Measurements from ENCODE around the gene CD74. TPM values are rescaled to one million over a fixed set of nuclear protein-coding genes. Genes with fewer than 3 reads are reported as not detected.

Gene CD74
- total RNA-seq, 1 experiment from 2014 or later: 48.5 TPM

DNA sequence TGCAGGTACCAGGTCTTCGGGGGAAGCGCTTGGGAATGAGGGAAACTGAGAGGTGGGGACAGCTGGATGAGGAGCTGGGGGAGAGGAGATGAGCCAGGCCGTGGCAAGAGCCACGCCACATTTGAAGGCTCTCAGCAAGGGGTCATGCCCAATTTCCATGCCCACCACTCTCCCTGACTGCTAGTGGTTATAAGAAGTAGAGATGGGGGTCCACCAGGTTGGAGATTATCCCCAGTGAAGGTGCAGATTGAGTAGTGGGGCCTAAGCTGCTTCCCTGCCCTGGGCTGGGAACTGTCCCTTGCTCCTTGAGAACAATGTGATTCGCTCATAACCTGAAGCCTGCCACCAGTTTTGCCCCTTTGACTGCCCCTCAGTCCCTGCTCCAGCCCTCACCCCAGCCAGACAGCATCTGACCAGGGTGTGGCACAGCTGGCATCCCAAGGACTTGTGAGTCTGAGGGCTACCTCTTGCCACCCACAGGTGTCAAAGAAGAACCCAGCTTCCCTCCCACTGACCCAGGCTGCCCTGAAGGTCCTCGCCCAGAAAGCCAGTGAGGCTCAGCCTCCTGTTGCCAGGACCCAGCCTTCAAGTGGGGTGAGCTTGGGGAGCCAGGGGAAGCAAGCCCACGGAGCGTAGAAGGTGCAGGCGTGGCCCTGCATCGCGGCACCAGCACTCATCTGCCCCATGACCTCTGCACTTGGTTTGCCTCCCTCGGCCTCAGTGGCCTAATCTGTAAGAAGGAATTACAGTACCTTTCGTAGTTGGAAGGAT is 21.5 kb downstream of the CD74 start:
- no peak for DNase-seq (ENCODE audit: low read depth, low spot score)
- in situ Hi-C loops (cut with HindIII; ENCODE audit: low pct_unique_long_range_greater_than_20kb, low sequenced_read_pairs): no loop called here

DNA sequence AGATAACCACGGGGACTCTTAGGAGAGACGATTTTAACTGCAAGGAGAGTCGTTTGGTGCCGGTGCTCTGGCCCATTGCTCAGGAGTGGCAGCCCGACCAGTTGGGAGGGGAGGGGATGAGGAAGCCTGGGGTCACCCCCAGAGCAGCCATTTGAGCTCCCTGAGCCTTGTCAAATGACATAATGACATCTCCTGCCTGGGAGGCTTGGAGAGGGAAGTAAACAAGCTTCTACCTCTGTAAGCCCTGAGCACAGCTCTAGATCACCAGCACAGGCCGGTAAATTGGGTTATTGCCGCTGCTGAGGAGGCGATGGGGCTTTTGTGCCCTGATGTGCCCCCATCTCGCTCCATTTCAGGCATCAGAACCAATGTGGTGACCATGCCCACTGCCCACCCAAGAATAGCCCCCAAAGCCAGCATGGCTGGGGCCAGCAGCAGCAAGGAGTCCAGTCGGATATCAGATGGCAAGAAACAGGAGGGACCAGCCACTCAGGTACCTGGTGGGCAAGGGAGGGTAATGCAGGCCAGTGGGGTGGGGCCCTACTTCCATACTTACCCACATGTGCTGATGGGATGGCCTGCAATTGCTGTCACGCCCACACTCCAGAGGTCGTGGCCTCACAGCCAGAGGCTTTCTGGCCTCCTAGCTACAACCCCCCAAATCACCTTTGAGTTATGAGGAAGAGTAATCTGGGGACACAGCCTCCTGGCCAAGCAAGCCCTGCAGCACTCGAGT is 23.0 kb downstream of the CD74 start:
- in situ Hi-C loops (cut with HindIII; ENCODE audit: low pct_unique_long_range_greater_than_20kb, low sequenced_read_pairs): no loop called here
- no peak for DNase-seq (ENCODE audit: low read depth, low spot score)

DNA sequence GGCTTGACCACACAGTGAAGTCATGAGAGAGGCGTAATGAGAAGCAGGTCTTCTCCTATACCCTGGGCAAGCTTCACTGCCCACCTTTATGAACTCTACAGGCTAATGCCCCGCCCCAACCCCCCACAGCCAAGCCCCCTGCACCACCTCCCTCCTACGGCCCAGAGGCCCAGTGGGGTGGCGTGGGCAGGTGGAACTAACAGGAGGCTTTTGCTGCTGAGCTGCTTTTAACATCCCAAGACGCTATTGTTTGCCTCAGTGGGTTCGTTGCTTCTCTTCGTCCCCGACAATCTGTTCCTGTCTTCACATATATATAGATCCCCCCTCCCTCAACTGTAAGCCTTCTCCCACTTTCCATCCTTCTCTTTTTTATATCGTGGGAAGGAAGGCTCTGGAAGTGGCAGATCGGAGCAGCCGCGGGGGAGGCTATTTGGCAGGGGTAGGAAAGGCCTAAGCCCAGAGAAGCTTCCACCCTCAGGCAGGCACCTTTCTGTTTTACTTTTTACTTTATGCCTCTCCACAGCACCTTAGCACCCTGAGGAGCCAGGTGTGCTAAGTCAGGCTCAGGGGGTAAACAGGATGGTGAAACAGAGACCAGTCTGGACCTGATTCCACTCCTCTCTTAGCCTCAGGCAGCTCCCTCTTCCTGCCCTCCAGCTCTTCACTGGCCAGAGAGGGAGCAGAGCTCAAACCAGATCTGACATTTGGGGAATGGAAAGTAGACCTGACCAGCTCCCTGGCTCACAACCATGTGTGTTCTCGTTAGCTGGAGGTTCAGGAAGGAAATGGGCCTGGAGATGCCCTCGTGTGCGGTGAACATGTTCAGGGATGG is 26.5 kb downstream of the CD74 start:
- DNase-seq (ENCODE audit: low read depth, low spot score): no peak
- in situ Hi-C loops (cut with HindIII; ENCODE audit: low pct_unique_long_range_greater_than_20kb, low sequenced_read_pairs): no loop called here

DNA sequence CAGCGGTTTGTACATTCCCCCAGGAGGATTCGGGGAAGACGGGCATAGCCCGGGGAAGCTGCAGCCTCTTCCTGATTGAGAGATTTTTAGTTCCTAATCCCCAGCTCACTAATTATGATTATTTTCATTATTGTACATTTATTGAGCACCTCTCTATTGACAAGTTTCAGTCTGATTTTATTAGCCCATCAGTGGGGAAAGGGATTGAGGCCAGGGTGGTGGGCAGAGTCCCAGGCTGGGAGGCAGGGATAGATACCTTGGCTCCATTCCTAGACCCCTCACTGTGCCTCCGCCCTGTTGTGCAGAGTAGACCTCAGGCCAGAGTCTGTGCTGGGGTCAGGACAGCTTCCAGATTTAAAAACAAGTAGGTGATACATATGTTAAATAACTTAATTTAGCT is 28.0 kb downstream of the CD74 start:
- no peak for DNase-seq (ENCODE audit: low read depth, low spot score)
- in situ Hi-C loops (cut with HindIII; ENCODE audit: low pct_unique_long_range_greater_than_20kb, low sequenced_read_pairs): no loop called here

DNA sequence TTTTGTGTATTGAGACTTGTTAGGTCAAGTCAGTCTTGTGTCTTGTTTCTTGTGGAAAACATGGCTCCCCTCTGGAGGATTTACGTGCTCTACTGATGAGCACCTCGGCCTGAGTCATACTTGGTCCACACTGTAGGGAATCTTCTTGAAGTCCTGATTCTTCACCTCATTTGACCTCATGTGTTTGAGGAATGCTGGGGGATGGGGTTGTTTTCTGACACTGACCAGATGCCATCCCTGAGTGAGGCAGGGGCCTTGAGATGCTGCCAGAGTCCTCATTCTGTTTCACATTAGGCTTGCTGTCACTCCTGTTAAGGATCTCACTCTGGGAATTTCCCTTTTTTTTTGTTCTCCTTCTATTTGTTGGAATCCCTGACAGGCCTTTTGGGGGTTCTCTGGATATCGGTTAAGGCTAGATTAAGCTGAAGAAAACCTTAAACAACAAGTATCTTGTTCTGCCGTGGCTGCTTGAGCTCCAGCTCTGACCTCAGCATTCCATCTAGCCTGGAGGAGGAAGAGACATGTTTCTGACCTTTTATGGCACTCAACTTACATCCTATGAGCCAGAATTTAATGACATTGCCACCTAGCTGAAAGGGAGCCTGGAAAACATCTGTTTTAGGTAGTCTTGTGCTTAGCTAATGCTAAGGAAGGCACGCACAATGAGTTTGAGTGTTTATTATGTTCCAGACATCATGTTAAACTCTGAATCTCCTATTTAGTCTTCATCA is 34.6 kb downstream of the CD74 start:
- in situ Hi-C loops (cut with HindIII; ENCODE audit: low pct_unique_long_range_greater_than_20kb, low sequenced_read_pairs): no loop called here
- DNase-seq (ENCODE audit: low read depth, low spot score): peak; percentile 8

DNA sequence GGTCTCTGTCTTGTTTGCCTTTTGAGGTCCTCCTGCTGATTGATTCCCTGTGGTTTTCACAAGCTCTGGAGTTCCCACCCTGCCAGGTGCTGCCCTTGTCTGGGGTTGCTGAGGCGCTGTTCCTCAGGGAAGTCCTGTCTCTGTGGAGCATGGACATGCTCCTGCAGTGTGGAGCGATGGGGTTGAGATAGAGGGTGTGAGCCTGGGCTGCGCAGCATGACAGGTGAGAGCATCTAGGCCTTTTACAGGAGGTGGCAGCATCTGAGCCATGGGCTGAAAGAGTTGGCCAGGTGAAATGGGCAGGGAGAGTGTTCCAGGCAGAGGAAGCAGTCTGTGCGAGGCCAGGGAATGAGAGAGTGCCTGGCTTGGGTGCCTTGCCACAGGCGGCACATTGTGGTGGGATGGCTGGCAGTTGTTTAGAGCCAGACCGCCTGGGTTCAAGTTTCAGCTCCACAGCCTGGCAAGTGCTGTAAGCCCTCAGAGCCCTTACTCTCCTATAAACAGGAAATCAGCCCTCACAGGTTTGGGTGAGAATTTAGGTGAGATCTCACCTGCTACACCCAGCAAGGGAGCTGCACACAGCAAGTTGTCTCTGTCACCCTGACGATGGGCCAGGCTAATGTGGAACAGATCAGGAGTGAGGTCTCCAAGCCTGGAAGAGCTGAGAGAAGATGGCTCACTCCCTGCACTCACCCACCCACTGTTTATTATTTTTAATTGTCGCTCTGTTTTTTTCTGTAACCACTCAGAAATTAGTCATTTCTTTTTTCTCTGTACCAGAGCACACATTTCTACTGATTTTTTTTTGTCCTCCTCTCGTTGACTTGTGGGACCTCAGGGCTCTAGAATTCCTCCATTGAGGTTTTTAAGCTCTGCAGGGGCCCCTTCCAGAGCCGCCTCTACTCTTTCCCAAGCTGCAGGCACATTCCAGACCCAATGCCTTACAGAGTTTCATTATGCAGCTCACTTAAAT is 35.6 kb downstream of the CD74 start:
- in situ Hi-C loops (cut with HindIII; ENCODE audit: low pct_unique_long_range_greater_than_20kb, low sequenced_read_pairs): no loop called here
- no peak for DNase-seq (ENCODE audit: low read depth, low spot score)

DNA sequence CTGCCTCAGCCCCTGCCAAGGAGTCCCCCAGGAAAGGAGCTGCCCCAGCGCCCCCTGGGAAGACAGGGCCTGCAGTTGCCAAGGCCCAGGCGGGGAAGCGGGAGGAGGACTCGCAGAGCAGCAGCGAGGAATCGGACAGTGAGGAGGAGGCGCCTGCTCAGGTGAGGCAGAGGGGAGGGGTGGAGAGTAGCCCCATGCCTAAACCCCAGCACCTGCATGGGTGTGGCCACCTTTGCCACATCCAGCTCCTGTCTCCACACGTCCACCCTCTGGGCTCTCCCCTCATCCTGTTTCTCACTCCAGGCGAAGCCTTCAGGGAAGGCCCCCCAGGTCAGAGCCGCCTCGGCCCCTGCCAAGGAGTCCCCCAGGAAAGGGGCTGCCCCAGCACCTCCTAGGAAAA is 38.1 kb downstream of the CD74 start:
- in situ Hi-C loops (cut with HindIII; ENCODE audit: low pct_unique_long_range_greater_than_20kb, low sequenced_read_pairs): no loop called here
- DNase-seq (ENCODE audit: low read depth, low spot score): no peak

DNA sequence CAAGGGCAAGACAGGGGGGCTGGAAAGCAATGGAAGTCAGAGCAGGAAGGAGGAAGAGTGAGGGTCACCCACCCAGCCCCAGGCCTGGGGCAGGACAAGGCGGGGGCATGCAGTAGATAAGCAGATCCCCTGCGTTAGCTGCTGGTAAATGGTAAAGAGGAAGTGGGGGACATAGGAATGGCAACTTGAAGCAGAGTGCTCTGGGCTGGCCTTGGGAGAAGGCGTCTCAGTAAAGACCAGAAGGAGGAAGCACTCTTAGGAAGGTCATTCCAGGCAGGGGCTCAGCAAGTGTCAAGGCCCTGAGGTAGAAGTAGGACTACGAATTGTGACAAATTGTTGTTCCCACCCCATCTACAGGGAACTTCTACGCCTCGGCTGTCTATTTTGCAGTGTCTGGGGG is 40.1 kb downstream of the CD74 start:
- in situ Hi-C loops (cut with HindIII; ENCODE audit: low pct_unique_long_range_greater_than_20kb, low sequenced_read_pairs): no loop called here
- DNase-seq (ENCODE audit: low read depth, low spot score): no peak

DNA sequence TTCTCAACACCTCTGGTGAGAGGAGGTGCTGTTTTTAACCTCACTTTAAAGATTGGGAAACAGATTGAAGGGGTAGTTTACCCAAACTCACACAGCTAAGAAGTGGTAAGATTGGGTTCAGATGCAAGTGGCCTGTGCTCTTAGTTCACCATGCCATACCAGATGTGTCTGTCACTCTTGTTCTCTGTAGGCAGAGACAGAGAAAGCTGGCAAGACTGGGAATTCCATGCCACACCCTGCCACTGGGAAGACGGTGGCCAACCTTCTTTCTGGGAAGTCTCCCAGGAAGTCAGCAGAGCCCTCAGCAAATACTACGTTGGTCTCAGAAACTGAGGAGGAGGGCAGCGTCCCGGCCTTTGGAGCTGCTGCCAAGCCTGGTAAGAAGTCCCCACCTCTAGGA is 44.2 kb downstream of the CD74 start:
- no peak for DNase-seq (ENCODE audit: low read depth, low spot score)

DNA sequence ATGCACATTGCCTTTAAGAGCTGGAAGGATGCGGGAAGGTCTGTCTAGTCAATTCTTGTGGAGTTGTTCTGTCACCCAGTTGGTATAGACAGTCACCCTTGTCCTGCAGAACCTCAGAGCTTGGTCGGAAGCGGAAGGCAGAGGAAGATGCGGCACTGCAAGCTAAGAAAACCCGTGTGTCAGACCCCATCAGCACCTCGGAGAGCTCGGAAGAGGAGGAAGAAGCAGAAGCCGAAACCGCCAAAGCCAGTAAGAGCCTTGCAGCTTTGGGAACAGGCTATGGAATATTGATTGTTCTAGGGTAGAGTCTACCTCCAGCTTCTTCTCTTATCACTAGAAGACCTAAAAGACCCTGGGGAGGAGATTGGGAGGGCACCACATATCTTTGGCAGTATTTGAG is 48.7 kb downstream of the CD74 start:
- DNase-seq (ENCODE audit: low read depth, low spot score): no peak
- in situ Hi-C loops (cut with HindIII; ENCODE audit: low pct_unique_long_range_greater_than_20kb, low sequenced_read_pairs): no loop called here

More for the DNA sequence above, 44.2 kb downstream of the CD74 start:
- in situ Hi-C loops (cut with HindIII; ENCODE audit: low pct_unique_long_range_greater_than_20kb, low sequenced_read_pairs): no loop called here

DNA sequence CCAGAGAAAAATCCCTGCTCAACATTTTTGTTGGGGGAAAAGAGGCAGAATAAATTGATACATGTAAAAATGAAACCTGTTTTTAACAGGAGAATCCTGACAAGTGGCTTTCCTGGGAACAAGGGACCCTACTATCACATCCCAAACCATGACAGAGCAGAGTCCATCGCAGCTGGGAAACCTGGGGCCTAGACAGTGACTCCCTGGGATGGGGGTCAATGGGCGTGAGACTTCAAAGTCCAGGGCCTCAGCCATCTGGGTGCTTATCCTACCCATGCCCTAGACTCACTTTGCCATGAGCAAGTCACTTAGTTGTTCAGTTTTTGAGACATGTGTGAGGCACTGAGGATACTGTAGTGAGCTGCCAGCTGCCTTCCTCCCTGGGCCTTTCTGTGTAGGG is 49.5 kb downstream of the CD74 start:
- DNase-seq (ENCODE audit: low read depth, low spot score): no peak
- in situ Hi-C loops (cut with HindIII; ENCODE audit: low pct_unique_long_range_greater_than_20kb, low sequenced_read_pairs): no loop called here

DNA sequence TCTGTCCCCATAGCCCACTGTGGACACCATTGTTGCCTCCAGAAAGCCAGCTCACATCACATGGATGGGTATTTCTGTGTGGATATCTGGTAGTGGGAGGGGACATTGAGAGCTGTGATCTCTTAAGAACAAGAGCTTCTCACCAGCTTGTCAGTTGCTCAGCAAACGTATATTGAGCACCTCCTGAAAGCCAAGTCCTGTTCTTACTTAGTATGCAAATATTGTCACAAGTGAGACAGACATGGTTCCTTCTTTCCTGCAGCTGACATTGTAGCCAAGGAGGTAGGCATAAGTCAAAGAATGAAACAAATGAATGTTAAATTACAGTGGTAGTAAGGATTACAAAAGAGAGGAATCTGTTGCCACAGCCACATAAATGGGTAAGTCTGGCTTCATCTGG is 51.4 kb downstream of the CD74 start:
- no peak for DNase-seq (ENCODE audit: low read depth, low spot score)
- in situ Hi-C loops (cut with HindIII; ENCODE audit: low pct_unique_long_range_greater_than_20kb, low sequenced_read_pairs): no loop called here

DNA sequence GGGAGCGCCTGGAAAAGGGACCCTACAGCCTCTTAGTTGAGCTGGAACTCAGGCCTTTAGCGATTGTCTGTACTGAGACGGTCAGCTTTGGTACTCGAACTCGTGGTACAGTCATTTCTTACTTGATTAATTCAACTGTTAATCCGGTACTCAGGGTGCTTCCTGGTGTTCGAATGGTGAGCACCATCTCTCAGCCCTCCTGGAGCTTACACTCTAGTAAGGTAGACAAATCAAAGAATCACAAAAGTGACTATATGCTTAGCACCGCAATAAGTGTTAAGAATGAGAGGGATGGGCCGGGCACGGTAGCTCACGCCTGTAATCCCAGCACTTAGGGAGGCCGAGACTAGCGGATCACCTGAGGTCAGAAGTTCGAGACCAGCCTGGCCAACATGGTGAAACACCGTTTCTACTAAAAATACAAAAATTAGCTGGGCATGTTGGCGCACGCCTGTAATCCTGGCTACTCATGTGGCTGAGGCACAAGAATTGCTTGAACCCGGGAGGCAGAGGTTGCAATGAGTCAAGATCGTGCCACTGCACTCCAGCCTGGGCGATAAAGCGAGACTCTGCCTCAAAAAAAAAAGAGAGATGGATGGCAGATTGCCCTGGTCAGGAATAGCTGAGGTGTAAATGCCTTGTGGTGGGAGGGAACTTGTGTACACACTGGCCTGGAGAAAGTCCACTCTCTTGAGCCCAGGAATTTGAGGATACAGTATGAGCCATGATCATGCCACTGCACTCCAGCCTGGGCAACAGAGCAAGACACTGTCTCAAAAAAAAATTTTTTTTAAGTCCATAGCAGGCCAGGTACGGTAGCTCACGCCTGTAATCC is 54.2 kb downstream of the CD74 start:
- in situ Hi-C loops (cut with HindIII; ENCODE audit: low pct_unique_long_range_greater_than_20kb, low sequenced_read_pairs): no loop called here
- DNase-seq (ENCODE audit: low read depth, low spot score): no peak

DNA sequence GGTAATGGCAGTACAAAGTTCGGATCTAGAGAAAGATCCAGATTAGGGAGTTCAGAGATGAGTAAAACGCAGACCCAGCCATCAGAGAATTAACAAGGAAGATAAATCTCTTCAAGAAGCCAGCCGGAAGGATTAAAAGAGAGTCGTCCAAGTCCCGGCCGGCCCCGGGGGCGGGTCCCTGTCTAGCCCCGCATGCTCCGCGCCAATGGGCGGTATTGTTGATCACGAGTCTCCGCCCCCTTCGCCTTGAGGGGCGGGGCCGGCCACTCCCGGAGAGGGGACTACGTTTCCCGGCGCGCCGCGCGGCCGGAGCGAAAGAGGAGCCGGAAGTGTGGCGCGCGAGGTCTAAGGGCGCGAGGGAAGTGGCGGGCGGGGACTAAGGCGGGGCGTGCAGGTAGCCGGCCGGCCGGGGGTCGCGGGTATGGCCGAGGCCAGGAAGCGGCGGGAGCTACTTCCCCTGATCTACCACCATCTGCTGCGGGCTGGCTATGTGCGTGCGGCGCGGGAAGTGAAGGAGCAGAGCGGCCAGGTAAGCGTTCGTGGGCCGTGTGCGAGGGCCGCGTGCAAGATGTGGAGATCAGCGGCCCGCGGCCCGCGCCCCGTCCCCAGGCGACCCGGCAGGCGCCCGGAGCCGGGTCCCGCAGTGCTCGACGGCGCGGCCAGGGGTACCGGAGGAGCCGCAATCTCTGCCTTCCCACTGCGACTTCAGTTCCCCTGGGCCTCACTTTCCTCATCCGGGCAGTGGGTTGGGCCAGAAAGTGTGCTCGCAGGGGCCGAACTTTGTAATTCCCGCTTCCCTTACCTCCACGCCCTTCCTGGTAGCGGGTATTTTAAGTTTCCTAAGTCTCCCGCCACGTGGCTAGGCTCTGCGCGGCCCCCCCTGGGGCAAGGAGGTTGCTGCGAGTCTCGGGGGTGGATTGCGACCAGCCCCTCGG is 55.1 kb downstream of the CD74 start, which contains the start of gene TCOF1:
Gene TCOF1, plus strand, starts transcription at position 372 of the 935 bp plus-strand sequence. Its CDS starts 50 bp downstream, at position 422.
- peak; percentile 93 for DNase-seq (ENCODE audit: low read depth, low spot score)
- in situ Hi-C loops (cut with HindIII; ENCODE audit: low pct_unique_long_range_greater_than_20kb, low sequenced_read_pairs): no loop called here

Measured in SK-MEL-5 (cell line).